Measurements from ENCODE around the gene PDE4D.

DNA sequence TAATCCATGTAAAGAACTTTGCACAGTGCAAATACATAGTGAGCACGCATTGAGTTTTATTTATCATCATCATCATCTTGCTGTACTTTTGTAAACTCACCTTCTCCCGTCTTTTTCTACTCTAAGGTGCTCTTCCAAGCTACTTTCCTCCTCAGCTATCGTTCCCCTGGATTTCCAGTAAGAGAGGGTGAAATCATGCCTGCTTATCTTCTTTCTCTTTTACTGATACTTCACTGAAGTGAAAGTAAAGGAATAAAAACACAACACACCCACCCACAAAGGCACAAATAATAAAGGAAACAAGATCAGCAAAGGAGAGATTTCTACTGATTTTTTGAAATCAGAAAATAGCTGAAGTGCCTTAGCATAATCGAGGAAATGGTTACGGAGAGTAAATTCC lies 800.8 kb downstream of the PDE4D start:
- TF ChIP-seq, protein P1, sequence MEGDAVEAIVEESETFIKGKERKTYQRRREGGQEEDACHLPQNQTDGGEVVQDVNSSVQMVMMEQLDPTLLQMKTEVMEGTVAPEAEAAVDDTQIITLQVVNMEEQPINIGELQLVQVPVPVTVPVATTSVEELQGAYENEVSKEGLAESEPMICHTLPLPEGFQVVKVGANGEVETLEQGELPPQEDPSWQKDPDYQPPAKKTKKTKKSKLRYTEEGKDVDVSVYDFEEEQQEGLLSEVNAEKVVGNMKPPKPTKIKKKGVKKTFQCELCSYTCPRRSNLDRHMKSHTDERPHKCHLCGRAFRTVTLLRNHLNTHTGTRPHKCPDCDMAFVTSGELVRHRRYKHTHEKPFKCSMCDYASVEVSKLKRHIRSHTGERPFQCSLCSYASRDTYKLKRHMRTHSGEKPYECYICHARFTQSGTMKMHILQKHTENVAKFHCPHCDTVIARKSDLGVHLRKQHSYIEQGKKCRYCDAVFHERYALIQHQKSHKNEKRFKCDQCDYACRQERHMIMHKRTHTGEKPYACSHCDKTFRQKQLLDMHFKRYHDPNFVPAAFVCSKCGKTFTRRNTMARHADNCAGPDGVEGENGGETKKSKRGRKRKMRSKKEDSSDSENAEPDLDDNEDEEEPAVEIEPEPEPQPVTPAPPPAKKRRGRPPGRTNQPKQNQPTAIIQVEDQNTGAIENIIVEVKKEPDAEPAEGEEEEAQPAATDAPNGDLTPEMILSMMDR (IDR thresholded peaks at IDR 0.05): no peak
- no peak for TF ChIP-seq POLR2A (IDR thresholded peaks at IDR 0.05)
- no peak for TF ChIP-seq EP300 (IDR thresholded peaks at IDR 0.05)
- TF ChIP-seq POLR2AphosphoS5 (IDR thresholded peaks at IDR 0.05): no peak
